ELR (cell line): ENCODE measurements around the gene CCDC82.

Experiments used
- DNase-seq: peaks from one replicate; pipeline ENCODE4 v3.0.0-alpha.2; 2015; ENCODE audit warnings: low read depth

Gene CCDC82

DNA sequence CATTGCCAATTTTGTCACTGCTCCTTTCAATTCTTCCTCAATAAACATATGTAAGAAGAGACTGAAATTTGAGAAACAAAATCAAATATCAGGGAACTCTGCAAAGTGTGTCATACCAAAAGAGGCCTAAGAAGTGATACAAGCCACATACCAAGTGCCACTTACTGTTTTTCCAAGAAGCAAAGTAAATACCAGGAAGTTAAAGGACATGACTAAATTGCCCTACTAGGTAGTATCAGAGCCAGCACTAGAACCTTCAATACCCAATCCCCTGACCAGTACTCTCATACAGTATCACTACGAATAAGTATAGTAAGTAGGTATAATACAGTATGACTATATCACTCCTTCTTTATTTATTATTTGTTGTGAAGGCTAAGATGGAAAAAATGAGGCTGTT lies 60.3 kb downstream of the CCDC82 start:
- peak; percentile 18 for DNase-seq

DNA sequence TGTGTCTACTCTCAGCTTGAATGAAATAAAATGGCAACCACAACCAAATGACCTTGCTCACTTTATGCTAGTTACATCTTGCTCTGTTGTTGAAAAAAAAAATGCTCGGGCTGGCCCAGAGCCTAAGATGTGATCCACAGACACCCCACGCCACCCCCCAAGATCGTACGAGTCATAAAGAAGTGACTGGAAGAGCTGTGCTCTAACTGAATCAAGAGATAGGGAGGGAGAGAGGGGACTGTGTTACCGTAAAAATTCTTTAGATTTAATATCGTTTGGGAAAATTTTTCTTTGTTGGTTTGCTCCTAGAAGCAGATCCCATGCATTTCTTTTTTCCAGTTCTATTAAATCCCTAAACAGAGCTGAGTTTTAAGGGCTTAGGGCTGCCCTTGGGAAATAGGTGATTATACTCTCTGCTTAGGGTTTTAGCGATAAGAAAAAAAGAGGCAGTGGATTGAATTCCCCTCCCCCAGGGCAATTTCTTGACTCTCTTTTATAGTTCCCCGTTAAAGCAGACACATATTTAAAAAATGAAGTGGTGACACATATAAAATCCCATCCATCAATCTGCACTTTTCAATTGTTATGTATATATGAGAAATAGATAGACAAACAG lies 61.2 kb downstream of the CCDC82 start:
- peak; percentile 61 for DNase-seq

DNA sequence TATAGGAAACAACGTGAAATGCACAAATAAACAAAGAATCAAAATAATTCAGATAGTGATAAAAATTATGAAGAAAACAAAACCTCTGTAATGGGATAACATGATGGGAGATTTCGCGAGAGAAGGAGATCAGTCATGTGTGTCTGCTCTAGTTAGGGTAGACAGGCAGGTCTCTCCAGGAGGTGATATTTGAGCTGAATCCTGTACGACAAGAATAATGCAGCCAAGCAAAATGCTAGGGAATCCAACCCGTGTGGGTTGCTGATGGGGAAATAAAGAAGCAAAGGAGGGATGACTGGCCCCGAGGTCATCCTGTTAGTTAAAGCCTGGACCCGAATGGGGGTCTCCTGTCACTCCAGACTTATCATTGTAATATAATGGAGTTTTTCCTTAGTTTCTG lies 62.8 kb downstream of the CCDC82 start:
- DNase-seq: no peak

DNA sequence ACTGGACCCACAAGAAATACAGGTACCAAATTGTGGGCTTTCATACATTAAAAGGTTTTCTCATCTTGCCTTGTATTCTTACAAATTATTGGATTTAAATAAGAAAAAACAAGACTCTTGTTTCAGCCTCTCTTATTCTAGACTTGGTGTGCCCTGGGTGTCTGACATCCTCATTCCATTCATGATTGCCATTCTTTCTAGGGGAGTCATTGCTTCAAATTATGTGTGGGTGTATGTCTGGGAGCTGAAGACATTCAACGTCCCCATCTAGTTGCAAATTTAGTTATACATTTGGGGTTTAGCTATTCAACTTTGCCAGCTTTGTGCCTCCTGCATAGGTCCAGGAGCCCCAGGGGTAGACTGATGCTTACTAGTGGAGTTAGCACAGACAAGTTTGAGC lies 64.8 kb downstream of the CCDC82 start:
- peak; percentile 87 for DNase-seq

DNA sequence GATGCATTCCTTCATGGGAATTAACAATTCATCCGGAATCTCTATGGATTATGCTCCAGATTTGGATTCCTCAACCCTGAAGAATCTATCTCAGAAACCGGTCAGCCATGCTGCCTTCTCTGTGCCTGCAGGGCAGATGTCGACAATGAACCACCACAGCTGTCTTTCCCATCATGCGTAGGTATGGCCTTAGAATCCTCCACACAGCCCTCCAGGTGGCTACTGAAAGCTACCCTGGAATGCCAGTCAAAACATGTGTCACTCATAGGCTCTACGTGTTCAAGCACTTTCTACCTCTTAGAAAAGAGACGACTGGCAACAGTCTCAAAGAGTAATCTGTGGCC lies 66.1 kb downstream of the CCDC82 start:
- no peak for DNase-seq

DNA sequence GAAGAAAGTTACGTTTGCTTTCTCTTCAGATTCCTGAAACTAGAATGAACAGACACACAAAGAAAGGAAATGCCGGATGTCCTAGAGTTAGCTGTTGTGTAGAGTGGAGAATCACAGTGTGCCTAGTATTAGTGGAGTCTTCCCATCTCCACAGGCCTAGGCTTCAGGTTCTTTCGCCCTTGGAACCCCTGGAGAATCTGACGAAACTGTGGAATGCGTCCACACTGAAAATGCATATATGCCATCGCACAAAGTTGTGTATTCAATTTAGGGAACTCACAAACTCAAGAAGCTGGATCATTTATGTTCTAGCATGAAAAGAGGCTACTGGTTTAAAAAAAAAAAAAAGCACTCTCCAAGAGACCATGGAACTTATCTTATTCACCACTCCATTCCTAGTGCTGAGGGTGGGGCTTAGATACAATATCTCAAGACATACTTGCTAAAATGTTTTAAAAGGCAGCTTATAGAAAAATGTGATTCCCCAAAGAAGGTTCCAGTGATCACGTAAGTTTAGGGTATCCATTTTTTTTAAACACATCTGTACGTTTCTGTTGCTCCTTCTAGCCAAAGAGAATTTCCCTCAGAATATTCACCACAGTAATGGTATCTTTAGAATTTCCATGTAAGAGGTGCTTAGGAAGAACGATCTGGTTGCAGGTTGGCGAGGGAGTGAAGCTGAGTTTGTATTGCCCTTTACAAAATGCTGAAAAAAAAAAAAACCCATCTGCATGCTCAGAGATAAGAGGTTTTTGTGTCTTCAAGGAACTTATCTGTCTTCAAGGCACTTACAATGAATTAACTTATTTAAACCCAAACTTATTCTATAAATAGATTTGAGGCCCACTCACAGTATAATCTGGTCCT lies 66.7 kb downstream of the CCDC82 start:
- no peak for DNase-seq

DNA sequence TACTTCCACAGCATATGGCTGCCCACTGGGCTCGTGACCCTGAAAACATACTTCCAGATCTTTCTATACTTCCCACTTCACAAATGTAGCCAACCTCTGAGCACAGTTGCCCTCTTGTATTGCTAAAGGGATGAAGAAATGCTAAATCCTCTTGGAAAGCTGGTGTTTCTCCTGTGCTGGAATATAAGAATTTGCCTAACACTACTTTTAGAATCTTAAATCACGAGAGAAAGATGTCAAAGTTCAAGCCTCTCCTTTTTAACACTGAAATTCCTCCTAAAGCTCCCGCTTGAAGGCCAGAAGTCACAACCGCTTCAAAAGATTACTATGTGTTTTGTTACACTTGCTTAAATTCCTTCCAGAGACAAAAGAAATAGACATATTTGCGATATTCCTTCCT lies 68.6 kb downstream of the CCDC82 start:
- no peak for DNase-seq

DNA sequence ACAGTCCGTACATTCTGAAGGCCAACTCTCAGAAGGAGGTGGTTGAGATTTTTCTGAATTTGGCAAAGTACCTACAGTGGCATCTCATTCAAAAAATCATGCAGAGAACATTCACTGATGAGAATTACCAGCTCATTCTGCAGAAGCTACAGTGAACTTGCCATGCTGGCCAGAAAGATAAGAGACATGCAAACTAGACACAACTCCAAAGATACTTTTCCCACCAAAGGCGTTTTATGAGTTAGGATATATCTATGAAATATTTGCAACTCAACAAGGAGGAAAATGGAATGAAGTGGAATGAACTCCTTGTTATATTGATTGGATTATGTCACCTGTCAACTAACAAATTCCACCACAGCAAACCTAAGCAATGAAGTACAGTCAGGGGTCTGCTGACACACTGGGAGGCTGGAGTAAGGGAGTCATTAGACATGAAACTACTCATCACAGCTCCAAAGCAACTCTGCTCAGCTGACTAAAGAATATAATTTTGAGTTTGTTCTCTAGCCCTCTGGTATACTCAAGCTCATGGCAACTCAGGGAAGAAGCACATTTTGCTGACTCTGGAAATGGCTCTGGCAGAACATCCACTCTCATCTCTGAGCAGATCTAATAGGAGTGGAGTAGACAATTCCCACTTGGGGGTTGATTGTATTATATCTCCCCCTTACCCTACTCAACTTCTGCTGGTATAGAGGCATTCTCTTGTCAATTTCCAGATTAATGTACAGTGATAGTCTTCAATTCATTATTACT lies 69.6 kb downstream of the CCDC82 start:
- peak; percentile 18 for DNase-seq

DNA sequence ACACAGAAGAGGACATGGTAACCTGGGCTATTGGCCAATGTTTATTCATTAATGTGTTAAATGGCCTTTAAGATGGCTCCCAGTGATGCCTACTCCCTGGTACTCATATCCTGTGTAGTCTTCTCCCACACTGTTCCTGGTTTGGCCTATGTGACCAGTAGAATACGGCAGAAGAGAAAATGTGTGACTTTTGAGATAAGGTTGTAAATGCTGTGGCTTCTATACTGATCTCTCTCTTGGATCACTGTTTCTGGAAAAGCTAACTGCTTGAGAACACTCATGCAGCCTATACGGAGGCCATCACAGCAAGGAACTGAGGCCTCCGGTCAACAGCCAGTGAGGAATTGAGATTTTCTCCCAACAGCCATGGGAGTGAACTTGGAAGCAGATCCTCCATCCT lies 70.9 kb downstream of the CCDC82 start:
- no peak for DNase-seq

DNA sequence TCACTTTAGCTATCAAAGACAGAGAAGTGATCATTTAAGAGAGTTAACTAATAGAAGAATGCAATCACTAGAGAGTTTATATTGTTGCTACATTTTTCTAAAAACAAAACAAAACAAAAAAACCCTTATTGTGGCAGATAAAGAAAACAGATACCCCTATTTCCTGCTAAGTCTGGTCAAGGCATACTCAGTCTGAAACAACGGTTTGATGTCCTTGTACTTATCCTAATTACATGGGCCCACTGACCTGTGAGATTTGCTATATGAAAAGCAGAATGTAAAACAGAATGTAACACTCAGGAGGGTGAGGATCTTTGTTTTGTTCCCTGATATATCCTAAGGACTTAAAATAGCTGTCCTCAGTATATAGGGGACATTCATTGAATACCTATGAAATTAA lies 71.3 kb downstream of the CCDC82 start:
- DNase-seq: no peak

DNA sequence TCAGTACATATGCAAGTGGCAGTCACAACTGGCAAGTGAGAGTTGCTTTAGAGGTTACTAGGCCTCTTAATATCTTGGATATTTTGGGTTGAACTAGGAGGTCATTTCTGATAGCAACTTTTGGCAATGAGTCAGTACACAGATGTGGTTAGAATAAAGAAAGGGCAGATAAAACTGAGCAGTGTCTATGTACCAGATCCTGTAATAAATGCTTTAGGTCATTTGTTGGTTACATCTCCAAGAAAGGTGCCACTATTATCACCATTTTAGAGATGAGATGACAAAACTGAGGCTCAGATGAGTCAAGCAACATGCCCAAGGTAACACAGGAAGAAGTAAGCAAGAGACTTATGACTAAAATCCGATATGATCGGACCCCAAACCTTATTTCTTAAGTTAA lies 71.7 kb downstream of the CCDC82 start:
- no peak for DNase-seq

DNA sequence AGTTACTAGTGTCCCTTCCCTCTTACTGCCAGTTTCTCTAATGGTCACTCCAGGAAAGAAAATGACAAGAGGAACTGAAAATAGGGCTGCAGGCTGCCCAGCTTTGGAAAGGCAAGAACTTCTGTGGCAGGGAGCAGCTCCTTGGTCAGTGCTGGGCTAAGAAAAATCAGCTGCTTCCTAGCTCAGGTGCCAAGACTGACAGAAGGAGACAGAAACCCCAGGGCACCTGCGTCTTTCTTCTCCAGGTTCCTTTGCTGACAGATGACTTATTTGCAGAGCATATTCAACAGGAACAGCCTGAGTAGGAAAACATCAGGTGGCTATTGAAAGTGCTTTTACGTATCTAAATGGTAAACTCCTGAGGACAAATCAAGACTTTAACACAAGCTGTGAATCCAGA lies 72.1 kb downstream of the CCDC82 start:
- no peak for DNase-seq

DNA sequence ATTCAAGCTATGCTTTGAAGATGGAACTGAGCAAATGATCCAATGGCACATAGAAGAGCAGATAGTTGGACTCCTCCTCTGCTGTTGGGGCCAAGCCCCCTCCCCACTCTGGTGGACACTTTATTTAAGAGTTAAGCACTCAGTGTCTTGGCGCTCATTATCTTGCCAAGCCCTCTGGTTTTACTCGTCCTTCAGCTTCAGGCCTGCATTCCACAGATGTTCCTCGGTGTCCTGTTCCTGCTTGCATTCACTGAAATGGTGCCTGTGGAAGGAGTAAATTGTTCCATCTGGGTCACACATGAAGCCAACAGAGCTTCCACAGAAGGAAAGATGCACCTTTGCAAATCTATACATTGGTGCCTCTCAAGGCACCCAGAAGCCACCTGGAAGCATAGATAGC lies 72.8 kb downstream of the CCDC82 start:
- DNase-seq: no peak

DNA sequence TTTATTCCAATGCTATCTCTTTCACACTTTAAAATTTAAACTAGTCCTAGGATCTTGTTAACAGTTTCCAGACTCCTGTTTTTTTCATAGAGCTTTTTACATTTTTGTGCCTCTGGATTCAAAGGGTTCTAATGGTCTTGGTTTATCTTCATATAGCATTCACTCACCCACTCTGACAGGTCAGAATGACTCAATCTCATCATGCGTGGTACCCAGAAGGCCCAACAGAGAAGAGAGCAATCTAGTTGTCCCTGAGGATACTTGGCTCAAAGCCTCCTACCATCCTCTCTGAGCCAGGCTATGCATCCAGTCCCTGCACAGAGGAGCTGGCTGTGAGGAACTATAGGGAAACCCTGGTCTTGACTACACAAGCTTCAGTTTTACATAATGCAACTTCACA lies 74.2 kb downstream of the CCDC82 start:
- peak; percentile 30 for DNase-seq

DNA sequence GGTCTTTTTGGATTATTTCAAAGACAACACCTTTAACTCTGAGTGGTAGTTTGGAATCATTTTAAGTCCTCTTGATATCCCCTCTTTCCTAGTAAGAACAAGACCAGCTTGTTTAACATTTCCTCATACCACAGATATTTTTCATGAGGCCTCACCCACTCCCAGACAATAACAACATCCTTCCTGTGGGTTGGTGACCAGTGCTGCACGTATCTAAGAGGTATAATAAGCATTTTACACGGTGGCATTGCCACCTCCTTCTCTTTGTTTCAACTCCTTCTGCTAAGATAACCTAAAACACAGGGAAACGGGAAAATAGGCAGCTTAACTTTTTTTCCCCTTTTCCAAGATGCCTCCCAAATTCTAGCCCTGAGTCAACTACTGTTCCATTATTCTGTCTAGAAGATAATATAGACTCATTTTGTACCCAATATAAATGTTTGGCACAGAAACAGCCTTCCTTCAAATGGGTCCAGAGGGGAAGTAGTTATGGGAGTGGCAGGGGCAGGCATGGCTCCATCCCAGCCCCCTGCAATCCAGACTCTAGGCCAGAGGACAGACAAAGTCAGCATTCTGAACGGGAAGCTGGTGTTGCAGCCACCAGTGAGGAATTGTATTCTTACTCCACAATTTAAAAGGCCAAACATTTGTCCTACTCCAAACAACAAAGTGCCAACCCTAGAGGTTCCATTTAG lies 75.2 kb downstream of the CCDC82 start:
- peak; percentile 85 for DNase-seq

DNA sequence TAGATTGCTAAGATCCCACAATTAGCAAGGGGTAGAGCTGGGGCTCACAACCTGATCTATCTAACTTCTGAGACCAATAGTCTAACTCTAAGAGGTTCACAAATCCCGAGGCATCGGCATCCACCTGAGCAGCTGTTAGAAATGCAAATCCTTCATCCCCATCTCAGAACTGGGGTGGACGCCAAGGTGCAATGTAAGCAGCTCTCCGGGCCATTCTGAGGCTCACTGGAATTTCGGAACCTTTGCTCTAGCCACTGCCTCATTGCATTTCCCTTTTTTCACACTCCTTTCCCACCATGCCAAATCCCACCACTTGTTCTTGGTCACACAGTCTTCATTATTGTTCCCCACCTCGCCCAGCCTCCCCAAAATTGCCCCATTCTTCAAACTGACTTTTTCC lies 76.5 kb downstream of the CCDC82 start:
- DNase-seq: no peak

DNA sequence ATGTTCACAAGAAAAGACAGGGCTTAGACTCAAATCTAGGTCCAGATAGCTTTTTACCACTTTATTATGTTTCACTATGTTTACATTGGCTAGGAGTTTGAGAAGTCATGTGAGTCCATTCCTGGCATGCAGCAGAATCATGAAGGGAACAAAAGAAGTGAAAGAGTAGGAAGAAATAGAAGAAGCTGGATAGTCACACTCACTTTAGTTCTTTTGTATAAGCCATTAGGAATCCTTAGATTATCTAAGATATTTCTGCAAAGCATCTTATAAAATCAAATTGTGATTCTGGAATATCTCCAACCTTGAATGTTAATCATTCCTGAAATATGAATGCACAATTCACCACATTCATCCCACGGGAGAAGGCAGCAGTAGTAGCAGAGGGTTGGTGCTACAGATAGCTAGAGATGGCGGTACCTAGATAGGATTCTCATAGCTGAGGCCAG lies 78.6 kb downstream of the CCDC82 start:
- DNase-seq: peak; percentile 72

DNA sequence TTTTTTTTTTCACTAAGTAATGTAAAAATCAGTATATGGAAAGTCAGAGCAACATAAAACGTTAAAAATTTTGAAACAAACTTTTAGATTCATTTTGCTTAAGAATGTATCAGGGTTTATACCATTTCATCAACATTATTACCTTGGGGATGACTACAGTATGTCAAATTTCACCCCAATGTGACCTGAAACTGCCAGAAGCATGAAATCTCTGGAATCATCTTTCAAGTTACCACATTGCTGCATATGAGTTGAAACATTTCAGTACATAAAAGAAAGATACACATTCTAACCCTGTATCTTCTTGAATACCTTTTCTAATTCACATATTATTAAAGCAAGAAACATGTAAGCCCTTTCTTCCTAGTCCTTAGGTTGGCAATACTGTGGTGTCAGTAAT lies 79.5 kb downstream of the CCDC82 start:
- no peak for DNase-seq

DNA sequence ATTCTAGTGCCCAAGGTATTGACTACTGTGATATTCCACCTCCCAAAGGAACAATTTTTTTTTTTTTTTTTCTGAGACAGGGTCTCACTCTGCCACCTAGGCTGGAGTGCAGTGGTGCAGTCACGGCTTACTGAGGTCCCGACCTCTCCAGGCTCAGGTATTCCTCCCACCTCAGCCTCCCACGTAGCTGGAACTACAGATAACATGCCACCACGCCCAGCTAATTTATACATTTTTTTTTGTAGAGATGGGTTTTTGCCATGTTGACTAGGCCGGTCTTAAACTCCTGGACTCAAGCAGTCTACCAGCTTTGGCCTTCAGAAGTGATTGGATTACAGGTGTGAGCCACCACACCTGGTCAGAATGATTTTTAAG lies 80.1 kb downstream of the CCDC82 start:
- no peak for DNase-seq

DNA sequence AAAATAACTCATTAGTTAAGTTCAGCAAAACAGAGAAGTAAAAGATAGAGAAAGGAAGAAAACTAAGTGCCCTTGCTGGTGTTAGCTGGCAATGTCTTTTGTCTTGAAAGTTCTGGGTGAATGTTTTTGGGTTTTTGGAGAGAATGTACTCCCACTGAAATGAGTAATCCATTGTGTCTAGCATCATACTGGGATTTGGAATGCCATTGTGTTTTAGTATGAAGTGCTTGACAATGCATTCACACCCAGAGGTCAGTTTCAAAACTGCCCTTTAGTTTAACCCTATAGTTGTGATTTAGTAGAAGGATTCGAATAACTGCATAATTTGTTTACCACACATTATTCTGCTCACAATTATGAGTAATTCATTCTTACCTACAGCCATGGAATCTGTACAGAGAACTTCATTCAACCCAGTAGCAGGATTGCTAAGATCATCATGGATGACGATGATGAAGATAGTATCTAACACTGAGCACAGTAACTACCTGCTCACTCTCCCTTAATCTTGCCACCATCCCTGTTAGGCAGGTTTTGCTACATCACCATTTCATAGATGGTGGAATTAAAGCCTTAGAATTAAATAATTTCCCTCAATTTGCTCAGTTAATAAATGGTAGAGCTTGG lies 80.6 kb downstream of the CCDC82 start:
- DNase-seq: peak; percentile 66

DNA sequence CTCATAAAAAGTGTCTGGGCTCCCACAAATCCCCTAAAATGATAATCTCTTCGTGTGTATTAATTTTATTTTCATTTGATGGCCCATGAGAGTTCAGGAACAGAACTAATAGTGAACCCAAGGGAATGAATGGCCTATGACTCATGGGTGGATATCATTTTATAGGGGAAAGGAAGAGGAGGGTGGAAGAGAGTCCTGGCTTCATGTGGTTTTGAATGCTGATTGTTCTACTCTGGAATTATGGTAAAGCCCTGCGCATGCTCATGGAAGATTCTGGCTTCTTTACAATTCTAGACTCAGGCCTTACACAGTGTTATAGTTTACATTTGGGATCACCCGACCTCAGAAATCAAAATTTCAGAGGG lies 82.0 kb downstream of the CCDC82 start:
- peak; percentile 96 for DNase-seq
